Chondrocyte (in vitro differentiated cells): ENCODE measurements around the gene ALDH1A2. TPM values are rescaled to one million over a fixed set of nuclear protein-coding genes. Genes with fewer than 3 reads are reported as not detected.

ENCODE experiments used
- DNase-seq: peaks from one replicate; pipeline ENCODE4 v3.0.0; 2021; ENCODE audit warnings: mixed read lengths, low spot score
- H3K27ac Mint-ChIP-seq: one replicate; pipeline ENCODE4 v1.8.0; 2021; ENCODE audit warnings: mild to moderate bottlenecking, moderate library complexity, mixed read lengths; ENCODE audit not compliant: unreplicated experiment
- H3K27me3 Mint-ChIP-seq: 2 replicates; pipeline ENCODE4 v1.8.0; 2021; ENCODE audit warnings: low read depth, mixed read lengths
- H3K36me3 Mint-ChIP-seq: 2 replicates; pipeline ENCODE4 v1.8.0; 2021; ENCODE audit warnings: low read depth, mixed read lengths
- H3K4me1 Mint-ChIP-seq: 2 replicates; pipeline ENCODE4 v1.8.0; 2021; ENCODE audit warnings: low read depth, mild to moderate bottlenecking, mixed read lengths
- H3K4me3 Mint-ChIP-seq: one replicate; pipeline ENCODE4 v1.8.0; 2021; ENCODE audit warnings: mild to moderate bottlenecking, moderate library complexity, mixed read lengths; ENCODE audit not compliant: unreplicated experiment
- H3K9me3 Mint-ChIP-seq: 2 replicates; pipeline ENCODE4 v1.8.0; 2021; ENCODE audit warnings: low read depth, mixed read lengths
- total RNA-seq: library from RNA; stranded (reverse); gene quantifications from 3 replicates; pipeline ENCODE4 v1.2.1, GENCODE V29; 2021
- TF ChIP-seq, protein P1 (sequence below): fragments of 200-600 bp; sonication (generic); IDR thresholded peaks from 2 replicates; pipeline ENCODE4 v1.5.0; 2021; ENCODE audit warnings: antibody characterized with exemption, mild to moderate bottlenecking, moderate library complexity

Gene ALDH1A2
- total RNA-seq, 1 donor from 2014 or later, result not detected

DNA sequence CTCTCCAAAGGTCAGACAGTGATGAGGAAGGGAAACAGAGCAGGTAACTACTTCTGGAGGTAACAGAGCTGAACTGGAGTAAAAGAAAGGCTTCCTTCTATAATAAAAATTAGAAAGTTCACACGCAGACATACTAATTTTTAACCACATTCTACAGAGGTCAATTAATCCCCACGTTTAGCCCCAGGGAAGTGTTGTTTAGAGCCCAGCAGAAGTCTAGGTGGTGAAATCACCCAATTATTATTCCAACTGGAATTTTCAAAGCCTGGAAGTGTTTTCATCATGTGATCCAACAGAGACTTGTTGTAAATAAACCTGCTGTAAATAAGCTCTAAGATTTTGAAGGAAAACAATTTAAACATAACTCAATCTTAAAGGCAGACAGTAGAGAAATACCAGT is 6.8 kb downstream of the ALDH1A2 start:
- H3K4me3 Mint-ChIP-seq, result no peak overlapping the region
- no peaks in the 10 kb centered on the region for H3K36me3 Mint-ChIP-seq
- H3K27me3 Mint-ChIP-seq, result peaks cover 63% of the 10 kb centered on the region
- H3K27ac Mint-ChIP-seq, result no peak overlapping the region
- no peak for DNase-seq
- H3K9me3 Mint-ChIP-seq, result no peaks in the 10 kb centered on the region
- H3K4me1 Mint-ChIP-seq, result no peaks in the 10 kb centered on the region
- TF ChIP-seq, protein P1, sequence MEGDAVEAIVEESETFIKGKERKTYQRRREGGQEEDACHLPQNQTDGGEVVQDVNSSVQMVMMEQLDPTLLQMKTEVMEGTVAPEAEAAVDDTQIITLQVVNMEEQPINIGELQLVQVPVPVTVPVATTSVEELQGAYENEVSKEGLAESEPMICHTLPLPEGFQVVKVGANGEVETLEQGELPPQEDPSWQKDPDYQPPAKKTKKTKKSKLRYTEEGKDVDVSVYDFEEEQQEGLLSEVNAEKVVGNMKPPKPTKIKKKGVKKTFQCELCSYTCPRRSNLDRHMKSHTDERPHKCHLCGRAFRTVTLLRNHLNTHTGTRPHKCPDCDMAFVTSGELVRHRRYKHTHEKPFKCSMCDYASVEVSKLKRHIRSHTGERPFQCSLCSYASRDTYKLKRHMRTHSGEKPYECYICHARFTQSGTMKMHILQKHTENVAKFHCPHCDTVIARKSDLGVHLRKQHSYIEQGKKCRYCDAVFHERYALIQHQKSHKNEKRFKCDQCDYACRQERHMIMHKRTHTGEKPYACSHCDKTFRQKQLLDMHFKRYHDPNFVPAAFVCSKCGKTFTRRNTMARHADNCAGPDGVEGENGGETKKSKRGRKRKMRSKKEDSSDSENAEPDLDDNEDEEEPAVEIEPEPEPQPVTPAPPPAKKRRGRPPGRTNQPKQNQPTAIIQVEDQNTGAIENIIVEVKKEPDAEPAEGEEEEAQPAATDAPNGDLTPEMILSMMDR, result no peak

DNA sequence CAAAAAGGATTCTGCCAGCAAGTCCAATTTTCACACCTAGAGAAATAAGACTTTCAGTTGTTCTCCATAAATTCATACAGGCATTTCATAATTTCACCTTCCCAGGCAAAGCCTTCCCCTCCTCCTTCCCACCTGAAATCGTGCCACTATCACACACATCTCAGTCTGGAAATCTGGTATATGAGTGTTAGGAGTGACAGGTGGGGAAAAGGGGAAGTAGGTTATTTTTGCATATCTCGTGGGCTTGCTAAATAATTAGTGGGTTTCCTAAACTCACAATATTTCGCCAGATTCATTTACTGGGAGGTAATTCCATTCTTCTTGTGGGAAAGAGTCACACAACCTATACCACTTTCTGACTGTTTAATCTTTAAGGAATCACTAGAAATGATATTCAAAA is 7.4 kb downstream of the ALDH1A2 start:
- H3K4me3 Mint-ChIP-seq, result no peak overlapping the region
- TF ChIP-seq, protein P1, result no peak
- no peak for DNase-seq
- H3K27me3 Mint-ChIP-seq, result peaks cover 62% of the 10 kb centered on the region
- H3K9me3 Mint-ChIP-seq, result no peaks in the 10 kb centered on the region
- no peaks in the 10 kb centered on the region for H3K36me3 Mint-ChIP-seq
- no peak overlapping the region for H3K27ac Mint-ChIP-seq
- H3K4me1 Mint-ChIP-seq, result no peaks in the 10 kb centered on the region

DNA sequence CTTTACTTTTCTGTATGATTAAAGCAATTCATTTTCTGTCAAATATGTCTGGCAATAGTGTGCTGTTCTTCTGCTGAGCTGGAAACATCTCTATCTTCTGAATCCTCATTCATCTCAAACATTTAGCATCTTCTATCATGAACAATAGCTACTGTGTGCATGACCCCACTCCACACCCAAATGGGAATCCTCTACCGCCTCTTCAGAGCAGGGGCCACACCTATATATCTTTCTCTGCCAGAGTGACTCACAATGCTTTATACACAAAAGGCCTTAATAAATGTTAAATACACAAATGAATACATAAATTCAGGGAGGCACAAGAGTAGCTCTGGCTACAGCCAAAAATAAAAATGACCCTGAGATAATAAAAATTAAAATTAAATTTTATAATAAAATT is 8.0 kb downstream of the ALDH1A2 start:
- Mint-ChIP-seq H3K4me1 (no peaks in the 10 kb centered on the region), H3K4me3 (no peak overlapping the region), H3K36me3 (no peaks in the 10 kb centered on the region), H3K27ac (no peak overlapping the region), H3K9me3 (no peaks in the 10 kb centered on the region), H3K27me3 (peaks cover 61% of the 10 kb centered on the region)
- DNase-seq, result no peak
- TF ChIP-seq, protein P1, result no peak

DNA sequence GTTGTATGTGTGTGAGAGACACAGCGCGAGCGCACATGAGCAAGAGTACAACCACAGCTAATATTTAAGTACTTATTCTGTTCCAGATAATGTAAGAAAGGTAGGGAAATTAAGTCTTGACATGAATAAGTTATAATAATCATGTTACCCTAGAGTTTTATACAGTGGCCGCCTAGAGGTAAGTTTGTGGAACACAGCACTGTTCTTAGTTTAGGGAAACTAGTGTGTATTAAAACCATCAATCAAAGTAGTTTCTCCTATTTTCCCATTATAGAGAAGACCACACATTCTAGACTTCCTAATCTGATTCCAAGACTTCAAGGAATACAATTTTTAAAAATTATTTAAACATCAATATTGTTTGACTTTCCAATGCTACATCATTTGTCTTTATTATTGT is 9.5 kb downstream of the ALDH1A2 start:
- Mint-ChIP-seq H3K36me3 (no peaks in the 10 kb centered on the region), H3K4me3 (no peak overlapping the region), H3K27ac (no peak overlapping the region), H3K27me3 (peaks cover 60% of the 10 kb centered on the region), H3K4me1 (no peaks in the 10 kb centered on the region), H3K9me3 (no peaks in the 10 kb centered on the region)
- no peak for DNase-seq
- TF ChIP-seq, protein P1, result peak; percentile 56

DNA sequence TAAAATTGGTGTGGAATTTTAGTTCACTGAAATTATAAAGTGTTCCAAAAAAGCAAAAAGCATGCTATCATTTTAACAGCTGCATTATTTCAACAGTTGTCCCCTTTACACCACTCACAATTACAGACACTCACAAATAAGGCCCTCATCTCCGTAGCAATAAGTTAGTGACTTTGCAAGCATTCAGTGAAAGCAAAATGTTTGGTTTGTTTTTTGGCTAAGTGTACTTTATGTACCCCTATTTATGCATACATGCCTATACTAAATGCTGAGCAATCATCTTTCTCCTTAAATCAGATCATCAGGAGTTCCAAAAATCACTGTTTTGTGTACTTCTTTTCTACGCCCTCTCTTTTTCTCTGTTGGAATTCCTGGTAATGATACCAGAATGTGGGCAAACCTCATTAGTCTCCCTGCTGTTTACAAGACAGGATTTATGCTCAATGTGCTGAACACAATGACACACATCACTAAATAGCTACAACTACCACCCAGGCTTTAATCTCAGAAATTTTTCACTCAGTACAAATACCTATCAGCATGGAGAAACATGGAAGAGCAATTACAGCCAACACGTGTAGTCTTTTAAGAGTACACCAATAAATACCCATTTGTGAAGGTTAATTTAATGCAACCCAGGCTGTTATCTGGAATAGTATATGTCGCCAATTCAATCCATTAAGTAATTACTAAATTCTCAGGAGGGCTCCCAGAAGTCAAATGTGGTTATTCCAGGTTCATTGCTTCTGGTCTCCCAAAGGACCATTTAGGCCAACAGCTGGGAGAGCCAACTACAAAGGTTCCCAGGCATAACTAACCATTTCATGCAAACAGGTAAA is 12.0 kb downstream of the ALDH1A2 start:
- H3K36me3 Mint-ChIP-seq, result no peaks in the 10 kb centered on the region
- no peak overlapping the region for H3K27ac Mint-ChIP-seq
- H3K4me1 Mint-ChIP-seq, result no peaks in the 10 kb centered on the region
- H3K27me3 Mint-ChIP-seq, result peaks cover 61% of the 10 kb centered on the region
- TF ChIP-seq, protein P1, result no peak
- no peaks in the 10 kb centered on the region for H3K9me3 Mint-ChIP-seq
- no peak for DNase-seq
- H3K4me3 Mint-ChIP-seq, result no peak overlapping the region
